B cell (primary cell): ENCODE results near the gene KLHL3.

ENCODE experiments used
- EZH2 ChIP-seq: IDR thresholded peaks from 2 replicates; pipeline ENCODE4 v1.6.1; 2012; ENCODE audit warnings: borderline replicate concordance, low read depth, mild to moderate bottlenecking, moderate library complexity, low read length; ENCODE audit not compliant: insufficient read depth, poor library complexity, severe bottlenecking
- TF ChIP-seq, protein P1 (sequence below): fragments of 200-600 bp; IDR thresholded peaks from one replicate; pipeline ENCODE4 v1.8.0; 2022; ENCODE audit warnings: antibody characterized with exemption, mild to moderate bottlenecking

DNA sequence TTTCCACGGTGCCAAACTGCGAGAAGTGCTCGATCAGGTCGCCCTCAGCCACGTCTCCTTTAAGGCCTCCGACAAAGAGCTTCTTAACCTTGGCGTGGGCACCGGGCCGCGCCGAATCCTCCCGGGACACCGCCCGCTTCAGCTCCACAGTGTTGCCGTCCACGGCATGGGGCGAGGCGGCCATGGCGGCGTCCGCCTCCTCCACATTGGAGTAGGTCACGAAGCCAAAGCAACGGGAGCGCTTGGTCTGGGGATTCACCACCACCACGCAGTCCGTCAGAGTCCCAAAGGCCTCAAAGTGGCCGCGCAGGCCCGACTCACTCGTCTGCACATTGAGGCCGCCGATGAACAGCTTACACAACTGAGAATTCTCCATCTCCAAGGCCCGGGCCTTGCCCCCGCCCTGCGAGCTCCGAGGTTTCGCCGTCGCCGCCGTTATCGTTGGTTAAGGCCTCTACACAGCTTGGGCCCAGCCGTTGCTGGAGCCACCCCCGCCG lies 17.9 kb upstream of the KLHL3 start:
- TF ChIP-seq, protein P1, sequence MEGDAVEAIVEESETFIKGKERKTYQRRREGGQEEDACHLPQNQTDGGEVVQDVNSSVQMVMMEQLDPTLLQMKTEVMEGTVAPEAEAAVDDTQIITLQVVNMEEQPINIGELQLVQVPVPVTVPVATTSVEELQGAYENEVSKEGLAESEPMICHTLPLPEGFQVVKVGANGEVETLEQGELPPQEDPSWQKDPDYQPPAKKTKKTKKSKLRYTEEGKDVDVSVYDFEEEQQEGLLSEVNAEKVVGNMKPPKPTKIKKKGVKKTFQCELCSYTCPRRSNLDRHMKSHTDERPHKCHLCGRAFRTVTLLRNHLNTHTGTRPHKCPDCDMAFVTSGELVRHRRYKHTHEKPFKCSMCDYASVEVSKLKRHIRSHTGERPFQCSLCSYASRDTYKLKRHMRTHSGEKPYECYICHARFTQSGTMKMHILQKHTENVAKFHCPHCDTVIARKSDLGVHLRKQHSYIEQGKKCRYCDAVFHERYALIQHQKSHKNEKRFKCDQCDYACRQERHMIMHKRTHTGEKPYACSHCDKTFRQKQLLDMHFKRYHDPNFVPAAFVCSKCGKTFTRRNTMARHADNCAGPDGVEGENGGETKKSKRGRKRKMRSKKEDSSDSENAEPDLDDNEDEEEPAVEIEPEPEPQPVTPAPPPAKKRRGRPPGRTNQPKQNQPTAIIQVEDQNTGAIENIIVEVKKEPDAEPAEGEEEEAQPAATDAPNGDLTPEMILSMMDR = no peak
- TF ChIP-seq EZH2 = no peak
